ENCODE results near the gene NR3C1. TPM values are rescaled to one million over a fixed set of nuclear protein-coding genes. Genes with fewer than 3 reads are reported as not detected.
A peak's percentile ranks its signal among the peaks of the same experiment; 100 is the strongest.

NR3C1 gene
- polyA plus RNA-seq, 1 donor from 2014 or later, result 2.3 TPM

DNA sequence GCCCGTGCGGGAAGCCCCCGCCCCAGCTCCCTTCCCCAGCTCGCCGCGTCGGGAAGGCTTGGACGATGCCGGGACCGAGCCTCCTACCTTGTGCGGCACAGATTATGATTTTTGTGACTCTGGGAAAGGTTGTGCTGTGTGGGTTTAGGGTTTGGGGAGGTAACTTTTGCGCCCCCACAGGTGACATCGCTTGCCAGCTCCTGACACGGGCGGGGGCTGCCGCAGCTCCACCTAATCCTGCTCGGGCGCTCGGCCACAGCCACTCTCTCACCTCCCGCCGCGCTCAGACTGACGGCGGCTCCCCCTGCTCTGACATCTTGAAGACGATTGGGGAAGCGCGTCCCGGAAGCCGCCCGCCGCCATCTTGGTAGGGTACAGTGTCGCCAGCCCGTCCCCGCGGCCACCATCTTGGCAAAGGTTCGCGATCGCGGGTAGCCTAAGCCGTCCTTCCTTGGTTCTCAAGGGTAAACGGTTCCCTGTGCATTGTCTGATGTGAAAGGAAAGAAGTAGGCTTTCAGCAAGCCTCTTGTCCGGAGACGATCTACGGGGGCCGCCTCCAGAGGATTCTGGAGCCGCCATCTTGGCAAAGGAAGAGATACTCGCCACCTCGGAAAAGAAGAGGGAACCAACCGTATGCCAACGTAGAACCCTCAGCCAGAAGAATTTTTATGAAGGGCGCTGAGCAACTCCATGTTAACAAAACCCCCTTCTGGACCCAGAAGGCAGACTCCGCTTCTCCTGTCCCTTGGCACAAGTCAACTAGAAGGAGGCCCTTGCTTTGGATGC is 1.8 kb upstream of the NR3C1 start:
- TF ChIP-seq, protein P1, sequence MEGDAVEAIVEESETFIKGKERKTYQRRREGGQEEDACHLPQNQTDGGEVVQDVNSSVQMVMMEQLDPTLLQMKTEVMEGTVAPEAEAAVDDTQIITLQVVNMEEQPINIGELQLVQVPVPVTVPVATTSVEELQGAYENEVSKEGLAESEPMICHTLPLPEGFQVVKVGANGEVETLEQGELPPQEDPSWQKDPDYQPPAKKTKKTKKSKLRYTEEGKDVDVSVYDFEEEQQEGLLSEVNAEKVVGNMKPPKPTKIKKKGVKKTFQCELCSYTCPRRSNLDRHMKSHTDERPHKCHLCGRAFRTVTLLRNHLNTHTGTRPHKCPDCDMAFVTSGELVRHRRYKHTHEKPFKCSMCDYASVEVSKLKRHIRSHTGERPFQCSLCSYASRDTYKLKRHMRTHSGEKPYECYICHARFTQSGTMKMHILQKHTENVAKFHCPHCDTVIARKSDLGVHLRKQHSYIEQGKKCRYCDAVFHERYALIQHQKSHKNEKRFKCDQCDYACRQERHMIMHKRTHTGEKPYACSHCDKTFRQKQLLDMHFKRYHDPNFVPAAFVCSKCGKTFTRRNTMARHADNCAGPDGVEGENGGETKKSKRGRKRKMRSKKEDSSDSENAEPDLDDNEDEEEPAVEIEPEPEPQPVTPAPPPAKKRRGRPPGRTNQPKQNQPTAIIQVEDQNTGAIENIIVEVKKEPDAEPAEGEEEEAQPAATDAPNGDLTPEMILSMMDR (IDR thresholded peaks at IDR 0.05; ENCODE audit: poor library complexity, severe bottlenecking), result peak; percentile 44
- TF ChIP-seq MXI1 (conservative IDR thresholded peaks at IDR 0.05; ENCODE audit: poor library complexity, severe bottlenecking) (no peak), POLR2AphosphoS5 (IDR thresholded peaks at IDR 0.05) (peak; percentile 56), SMC3 (conservative IDR thresholded peaks at IDR 0.05; ENCODE audit: poor library complexity) (peak; percentile 57), EP300 (conservative IDR thresholded peaks at IDR 0.05; ENCODE audit: poor library complexity, severe bottlenecking) (peak; percentile 71), EZH2 (IDR thresholded peaks at IDR 0.05; ENCODE audit: borderline replicate concordance, insufficient read depth, low read length, poor library complexity, severe bottlenecking) (no peak), TAF1 (IDR thresholded peaks at IDR 0.05; ENCODE audit: low read depth) (peak; percentile 47), RAD21 (conservative IDR thresholded peaks at IDR 0.05) (peak; percentile 56)
- TF ChIP-seq, protein P2, sequence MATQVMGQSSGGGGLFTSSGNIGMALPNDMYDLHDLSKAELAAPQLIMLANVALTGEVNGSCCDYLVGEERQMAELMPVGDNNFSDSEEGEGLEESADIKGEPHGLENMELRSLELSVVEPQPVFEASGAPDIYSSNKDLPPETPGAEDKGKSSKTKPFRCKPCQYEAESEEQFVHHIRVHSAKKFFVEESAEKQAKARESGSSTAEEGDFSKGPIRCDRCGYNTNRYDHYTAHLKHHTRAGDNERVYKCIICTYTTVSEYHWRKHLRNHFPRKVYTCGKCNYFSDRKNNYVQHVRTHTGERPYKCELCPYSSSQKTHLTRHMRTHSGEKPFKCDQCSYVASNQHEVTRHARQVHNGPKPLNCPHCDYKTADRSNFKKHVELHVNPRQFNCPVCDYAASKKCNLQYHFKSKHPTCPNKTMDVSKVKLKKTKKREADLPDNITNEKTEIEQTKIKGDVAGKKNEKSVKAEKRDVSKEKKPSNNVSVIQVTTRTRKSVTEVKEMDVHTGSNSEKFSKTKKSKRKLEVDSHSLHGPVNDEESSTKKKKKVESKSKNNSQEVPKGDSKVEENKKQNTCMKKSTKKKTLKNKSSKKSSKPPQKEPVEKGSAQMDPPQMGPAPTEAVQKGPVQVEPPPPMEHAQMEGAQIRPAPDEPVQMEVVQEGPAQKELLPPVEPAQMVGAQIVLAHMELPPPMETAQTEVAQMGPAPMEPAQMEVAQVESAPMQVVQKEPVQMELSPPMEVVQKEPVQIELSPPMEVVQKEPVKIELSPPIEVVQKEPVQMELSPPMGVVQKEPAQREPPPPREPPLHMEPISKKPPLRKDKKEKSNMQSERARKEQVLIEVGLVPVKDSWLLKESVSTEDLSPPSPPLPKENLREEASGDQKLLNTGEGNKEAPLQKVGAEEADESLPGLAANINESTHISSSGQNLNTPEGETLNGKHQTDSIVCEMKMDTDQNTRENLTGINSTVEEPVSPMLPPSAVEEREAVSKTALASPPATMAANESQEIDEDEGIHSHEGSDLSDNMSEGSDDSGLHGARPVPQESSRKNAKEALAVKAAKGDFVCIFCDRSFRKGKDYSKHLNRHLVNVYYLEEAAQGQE (IDR thresholded peaks at IDR 0.05; ENCODE audit: borderline replicate concordance), result no peak
- Histone ChIP-seq H3K79me2 (replicated peaks; ENCODE audit: insufficient read depth, low read length) (no peaks in the 10 kb centered on the region), H3K27ac (ENCODE audit: low read length) (peak overlapping the region; percentile 83), H3K9me2 (ENCODE audit: insufficient read depth, low read length) (no peaks in the 10 kb centered on the region), H3F3A (ENCODE audit: insufficient read depth, low read length, poor library complexity, severe bottlenecking) (no peaks in the 10 kb centered on the region), H3K4me3 (ENCODE audit: low read length) (peak overlapping the region; percentile 86), H2AFZ (ENCODE audit: low read depth, low read length) (peak overlapping the region; percentile 99), H3K36me3 (ENCODE audit: insufficient read depth, low read length) (no peaks in the 10 kb centered on the region), H3K27me3 (ENCODE audit: insufficient read depth, low read depth, low read length) (peaks cover 33% of the 10 kb centered on the region), H3K9ac (ENCODE audit: low read length) (peak overlapping the region; percentile 64), H3K9me3 (ENCODE audit: low read length) (no peaks in the 10 kb centered on the region), H4K20me1 (ENCODE audit: insufficient read depth) (no peaks in the 10 kb centered on the region), H3K4me2 (ENCODE audit: low read length) (peak overlapping the region; percentile 80)

DNA sequence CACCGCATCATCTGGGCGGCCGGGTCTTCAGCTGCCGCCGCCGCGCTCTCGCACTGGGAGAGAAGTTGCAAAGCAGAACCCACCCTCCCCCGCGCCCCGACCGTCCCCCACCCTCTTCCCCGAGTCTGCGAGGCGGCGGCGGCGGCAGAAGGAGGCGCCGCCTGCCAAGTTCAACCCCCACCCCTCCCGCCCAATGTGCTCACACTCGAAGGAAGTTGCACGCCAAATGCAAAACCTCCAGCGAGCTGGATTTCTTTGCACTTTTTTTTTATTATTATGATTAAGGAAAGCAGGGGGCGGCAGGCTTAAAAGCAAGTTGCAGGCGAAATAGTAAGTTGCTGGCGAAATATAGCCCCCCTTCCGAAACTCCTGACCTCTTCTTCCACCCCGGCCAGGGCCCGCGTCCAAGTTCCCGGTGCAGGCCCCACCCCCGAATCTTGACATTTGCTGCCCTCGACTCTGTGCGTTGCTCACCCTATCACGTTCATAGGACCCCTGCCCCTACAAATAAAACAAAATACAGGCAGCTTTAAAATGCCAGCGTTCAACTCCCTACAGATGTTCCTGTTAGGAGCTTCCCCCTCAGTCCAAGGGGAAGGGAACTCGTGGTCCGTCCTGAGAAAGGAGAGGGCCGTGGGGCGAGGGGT is 1.1 kb upstream of the NR3C1 start:
- TF ChIP-seq, protein P2 (IDR thresholded peaks at IDR 0.05; ENCODE audit: borderline replicate concordance), result no peak
- peak; percentile 5 for TF ChIP-seq TAF1 (IDR thresholded peaks at IDR 0.05; ENCODE audit: low read depth)
- no peaks in the 10 kb centered on the region for H3K79me2 ChIP-seq (replicated peaks; ENCODE audit: insufficient read depth, low read length)
- H3K9me3 ChIP-seq (ENCODE audit: low read length), result no peaks in the 10 kb centered on the region
- peaks cover 39% of the 10 kb centered on the region for H3K27me3 ChIP-seq (ENCODE audit: insufficient read depth, low read depth, low read length)
- peak overlapping the region; percentile 83 for H3K27ac ChIP-seq (ENCODE audit: low read length)
- H3K4me3 ChIP-seq (ENCODE audit: low read length), result peak overlapping the region; percentile 86
- peak overlapping the region; percentile 99 for H2AFZ ChIP-seq (ENCODE audit: low read depth, low read length)
- H3K9me2 ChIP-seq (ENCODE audit: insufficient read depth, low read length), result no peaks in the 10 kb centered on the region
- peak overlapping the region; percentile 64 for H3K9ac ChIP-seq (ENCODE audit: low read length)
- H3F3A ChIP-seq (ENCODE audit: insufficient read depth, low read length, poor library complexity, severe bottlenecking), result no peaks in the 10 kb centered on the region
- H3K36me3 ChIP-seq (ENCODE audit: insufficient read depth, low read length), result no peaks in the 10 kb centered on the region
- H3K4me2 ChIP-seq (ENCODE audit: low read length), result peak overlapping the region; percentile 80
- H4K20me1 ChIP-seq (ENCODE audit: insufficient read depth), result no peaks in the 10 kb centered on the region

All from neural cell (in vitro differentiated cells).